Transverse colon (tissue), 3 donors: Measurements from ENCODE around the gene MYL12A.

Source experiments
- CTCF ChIP-seq, 5 experiments: fragments of 200-600 bp in 3 of 5; fragments of 450-650 bp in 2 of 5; sonication (generic) in 3 of 5; IDR thresholded peaks; 1 replicate in 2 of 5; 2 replicates in 3 of 5; pipeline ENCODE4 v1.5.1; 2016 to 2017; ENCODE audit warnings: antibody characterized with exemption in 5 of 5, inconsistent platforms in 3 of 5, mild to moderate bottlenecking in 2 of 5, moderate library complexity in 1 of 5
- EP300 ChIP-seq: sonication (generic); formaldehyde crosslinking; IDR thresholded peaks from one replicate; pipeline ENCODE4 v1.6.1; 2017; ENCODE audit warnings: antibody characterized with exemption, low read depth

- TF ChIP-seq EP300 (no peak), CTCF (IDR thresholded peaks at IDR 0.05) (no peak)
Observed at GRCh38 chr18:3205239-3205638, 42.4 kb upstream of the MYL12A start.
